Hypothalamus (tissue), 51 donors: ENCODE measurements around the gene PRG3.
"Not testable (repeated sequence)": the region's sequence is repeated elsewhere in the genome, so short reads cannot be mapped to it uniquely, and the experiment has no call there.

Experiments used
- DNase-seq, 51 donors: peaks; one replicate each; lab custom pipeline; 2025; lab: John Stamatoyannopoulos, UW

Gene PRG3

DNA sequence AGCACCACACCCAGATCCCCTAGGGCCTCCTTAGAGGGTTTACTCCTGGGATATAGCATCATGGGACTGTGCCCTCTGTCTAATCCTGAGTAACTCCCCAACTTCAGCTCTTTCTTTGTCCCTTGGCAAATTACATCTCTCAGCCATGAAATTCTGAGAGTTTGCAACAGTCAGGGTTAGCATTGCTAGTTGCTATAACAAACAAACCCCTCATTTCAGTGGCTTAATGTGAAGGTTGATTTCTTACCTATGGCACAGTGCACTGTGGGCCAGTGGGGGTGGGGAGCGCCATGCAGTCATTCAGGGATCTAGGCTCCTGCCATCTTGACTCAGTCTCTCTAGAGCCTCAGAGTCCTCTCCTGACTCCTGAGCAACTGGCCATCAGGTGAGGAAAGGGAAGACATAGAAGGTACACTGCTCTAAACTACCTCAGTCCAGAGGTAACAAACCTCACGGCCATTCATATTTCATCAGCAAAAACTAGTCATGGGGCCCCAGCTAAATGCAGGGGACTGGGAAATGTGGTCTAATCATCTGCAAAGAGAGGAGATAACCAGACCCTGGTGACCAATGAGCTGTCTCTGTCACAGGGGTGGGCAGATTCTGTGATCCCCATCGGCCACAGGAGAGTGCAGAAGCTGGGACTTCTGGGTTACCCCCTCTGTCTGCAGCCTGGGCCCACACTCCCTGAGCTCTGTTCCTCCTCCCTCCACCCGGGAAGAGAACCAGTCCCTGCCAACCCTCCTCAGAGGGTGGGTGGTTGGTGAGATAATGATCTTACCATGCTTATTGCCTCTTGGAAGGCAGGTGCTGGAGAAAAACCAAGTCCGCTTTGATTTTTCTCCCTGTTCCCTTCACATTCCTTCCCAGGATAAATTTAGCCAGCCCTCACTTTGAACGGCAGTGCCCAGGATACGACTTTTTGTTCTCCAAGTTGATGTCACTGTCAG lies 17.5 kb downstream of the PRG3 start:
- no peak for DNase-seq

DNA sequence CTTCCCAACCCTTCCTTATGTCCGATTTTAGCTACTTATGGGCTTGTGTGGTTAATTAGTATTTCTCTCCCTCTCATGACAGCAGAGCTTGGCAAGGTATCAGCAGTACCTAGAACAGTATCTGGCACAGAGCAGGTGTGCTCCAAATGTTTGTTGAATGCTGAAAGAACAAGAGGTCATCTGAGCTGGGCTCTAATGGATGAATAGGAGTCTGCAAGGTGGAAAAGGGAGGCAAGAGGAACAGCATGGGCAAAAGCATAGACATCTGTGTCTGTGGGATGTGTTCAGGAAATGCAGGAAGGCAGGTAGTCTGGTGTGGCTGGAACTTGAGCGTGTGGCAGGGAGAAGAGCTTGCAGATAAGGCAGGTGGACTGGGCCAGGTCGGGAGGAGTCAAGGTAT lies 19.0 kb downstream of the PRG3 start:
- DNase-seq: no peak

DNA sequence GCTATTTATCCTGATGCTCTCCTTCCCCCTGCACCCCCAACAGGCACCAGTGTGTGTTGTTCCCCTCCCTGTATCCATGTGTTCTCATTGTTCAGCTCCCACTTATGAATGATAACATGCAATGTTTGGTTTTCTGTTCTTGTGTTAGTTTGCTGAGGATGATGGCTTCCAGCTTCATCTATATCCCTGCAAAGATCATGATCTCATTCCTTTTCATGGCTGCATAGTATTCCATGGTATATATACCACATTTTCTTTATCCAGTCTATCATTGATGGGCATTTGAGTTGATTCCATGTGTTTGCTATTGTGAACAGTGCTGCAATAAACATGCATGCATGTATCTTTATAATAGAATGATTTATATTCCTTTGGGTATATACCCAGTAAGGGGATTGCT lies 19.5 kb downstream of the PRG3 start:
- not testable (repeated sequence) for DNase-seq

DNA sequence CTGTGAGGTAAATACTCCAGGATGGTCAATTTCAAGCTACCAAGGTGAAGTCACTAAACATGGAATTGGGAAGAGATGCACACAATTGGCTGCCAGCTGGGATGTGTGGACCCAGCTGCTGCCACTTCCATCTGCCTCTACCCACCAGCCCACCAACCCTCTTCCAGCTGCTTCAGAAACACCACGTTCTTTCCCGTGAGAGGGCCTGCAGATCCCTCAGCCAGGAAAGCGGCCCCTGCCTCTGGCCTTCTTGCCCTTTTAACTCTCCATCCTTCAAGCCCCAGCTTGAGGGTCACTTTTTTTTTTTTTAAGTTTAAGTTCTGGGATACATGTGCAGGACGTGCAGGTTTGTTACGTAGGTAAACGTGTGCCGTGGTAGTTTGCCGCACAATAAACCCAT lies 20.0 kb downstream of the PRG3 start:
- no peak for DNase-seq

DNA sequence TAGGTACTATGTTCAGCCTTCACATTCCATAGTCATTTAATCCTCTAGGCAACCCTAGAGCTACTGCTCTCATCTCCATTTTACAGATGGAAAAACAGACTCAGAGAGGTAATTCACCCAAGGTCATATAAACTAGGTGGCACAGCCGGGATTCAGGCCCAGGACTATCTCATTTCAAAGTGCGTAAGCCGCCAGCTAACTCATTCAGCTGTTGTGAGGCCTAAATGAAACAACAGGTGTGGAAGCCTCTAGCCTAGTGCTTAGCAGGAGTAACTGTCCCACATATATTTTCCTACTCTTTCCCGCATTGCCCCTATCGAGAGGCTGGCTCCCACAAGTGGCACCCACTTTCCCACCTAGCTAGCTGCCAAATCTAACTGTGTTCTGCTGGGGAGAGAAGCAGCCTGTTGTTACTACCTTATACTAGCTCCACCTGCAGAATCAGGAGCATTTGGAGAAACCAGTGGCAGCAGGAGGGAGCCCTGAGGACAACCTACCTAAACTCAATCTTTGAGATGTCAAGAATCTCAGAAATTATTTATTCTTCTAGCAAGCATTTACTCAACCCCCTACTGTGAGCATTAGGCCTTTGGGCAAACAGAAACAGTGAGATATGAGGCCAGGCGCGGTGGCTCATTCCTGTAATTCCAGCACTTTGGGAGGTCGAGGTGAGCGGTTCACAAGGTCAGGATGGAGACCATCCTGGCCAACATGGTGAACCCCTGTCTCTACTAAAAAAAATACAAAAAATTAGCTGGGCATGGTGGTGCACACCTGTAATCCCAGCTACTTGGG lies 20.9 kb downstream of the PRG3 start:
- DNase-seq: no peak

DNA sequence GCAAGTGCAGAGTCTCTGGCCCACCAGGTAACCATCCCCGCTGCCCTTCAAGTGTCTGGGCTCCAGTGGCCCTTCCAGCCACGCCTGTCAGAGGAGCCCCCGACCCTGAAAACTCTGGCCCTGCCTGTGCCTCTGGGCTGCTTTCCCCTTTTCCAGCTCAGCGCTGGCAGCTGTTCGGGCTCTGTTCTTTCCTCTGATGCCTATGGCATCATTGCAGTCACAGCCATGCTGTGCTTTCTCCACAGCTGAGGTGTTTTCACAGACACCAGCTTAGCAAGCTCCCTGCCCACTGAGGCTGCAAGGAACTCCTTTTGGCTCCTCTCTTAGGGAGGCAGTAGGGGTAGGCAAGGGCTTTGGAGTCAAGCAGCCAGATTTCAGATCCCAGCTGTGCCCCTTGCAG lies 21.6 kb downstream of the PRG3 start:
- peak in 1 of 51 donors; percentile 13 for DNase-seq

DNA sequence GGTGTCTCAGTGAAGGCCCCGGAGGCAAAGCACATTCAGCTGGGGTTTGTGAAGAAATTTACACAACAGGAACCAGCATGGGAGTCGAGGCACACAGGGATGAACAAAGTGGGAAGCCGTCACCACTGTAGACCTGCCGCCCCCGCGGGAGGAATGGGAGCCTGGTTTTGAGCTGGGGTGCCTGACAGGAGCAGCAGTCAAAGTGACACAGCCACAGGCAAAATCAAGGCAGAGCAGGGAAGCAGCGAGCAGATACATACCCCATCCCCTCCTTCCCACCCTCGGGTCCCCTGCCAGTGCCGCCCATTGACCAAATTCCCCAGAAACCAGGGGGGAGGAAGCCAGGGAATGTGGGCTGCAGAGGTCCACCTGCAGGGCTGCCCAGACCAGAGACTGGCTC lies 22.0 kb downstream of the PRG3 start:
- no peak for DNase-seq

GRCh38 chr11:57358543-57358961 lies 22.4 kb downstream of the PRG3 start:
- DNase-seq: no peak

GRCh38 chr11:57357856-57358255 lies 23.1 kb downstream of the PRG3 start:
- no peak for DNase-seq

- DNase-seq: no peak
Measured at GRCh38 chr11:57357310-57357709, 23.6 kb downstream of the PRG3 start.

- peak in 1 of 51 donors; percentile 8 for DNase-seq
Measured at GRCh38 chr11:57356268-57356667, 24.7 kb downstream of the PRG3 start.

GRCh38 chr11:57354699-57355098 lies 26.3 kb downstream of the PRG3 start:
- DNase-seq: no peak

GRCh38 chr11:57353852-57354251 lies 27.1 kb downstream of the PRG3 start:
- DNase-seq: no peak

DNA sequence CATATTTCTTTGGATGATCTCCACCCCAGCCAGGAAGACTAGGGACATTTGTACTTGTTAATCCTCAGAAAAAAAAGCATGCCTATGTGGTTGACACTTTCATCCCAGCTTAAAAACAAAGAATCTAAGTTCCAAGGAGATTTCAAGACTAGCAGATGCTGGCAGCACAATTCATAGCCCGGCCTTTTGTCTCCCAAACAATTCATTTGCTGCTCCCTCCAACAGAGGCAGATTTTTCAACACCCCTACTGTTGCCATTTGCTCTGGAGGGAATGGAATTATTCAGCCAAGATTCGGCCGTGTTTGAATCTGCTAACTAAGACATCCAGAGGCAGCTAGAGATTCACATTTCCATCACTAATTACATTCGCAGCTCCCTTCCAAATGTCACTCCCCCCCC lies 27.5 kb downstream of the PRG3 start:
- DNase-seq: no peak

GRCh38 chr11:57353036-57353435 lies 27.9 kb downstream of the PRG3 start:
- no peak for DNase-seq

GRCh38 chr11:57349491-57350274 lies 31.3 kb downstream of the PRG3 start:
- DNase-seq: peak in 45 of 51 donors; percentile 4 to 79 (median 41)

DNA sequence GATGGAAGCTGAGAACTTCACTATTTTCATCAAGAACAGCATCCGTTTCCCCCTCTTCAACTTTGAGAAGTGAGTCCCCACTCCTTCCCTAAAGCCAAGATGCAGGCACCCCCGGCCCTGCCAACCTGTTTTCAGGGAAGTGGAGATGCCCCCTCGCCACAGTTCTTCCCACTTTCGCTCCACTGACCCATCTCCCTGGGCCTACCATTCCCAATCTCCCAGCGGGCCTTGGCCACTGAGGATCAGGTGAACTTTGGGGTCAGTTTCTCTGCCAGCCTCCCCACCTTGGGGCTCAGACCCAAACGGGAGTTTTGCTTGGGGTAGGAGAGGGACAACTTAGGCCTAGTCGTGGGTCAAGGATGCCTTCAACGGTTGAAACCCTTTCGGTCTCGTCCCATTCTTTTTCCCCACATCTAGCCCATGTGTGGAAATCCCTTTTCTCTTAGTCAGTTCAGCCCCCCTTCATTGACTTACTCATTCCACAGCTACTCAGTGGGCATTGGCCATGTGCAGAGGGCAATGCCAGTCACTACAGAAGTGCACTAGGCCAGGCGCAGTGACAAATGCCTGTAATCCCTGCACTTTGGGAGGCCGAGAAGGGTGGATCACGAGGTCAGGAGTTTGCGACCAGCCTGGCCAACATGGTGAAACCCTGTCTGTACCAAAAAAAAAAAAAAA lies 32.2 kb downstream of the PRG3 start:
- no peak for DNase-seq

- no peak for DNase-seq
Measured at GRCh38 chr11:57348052-57348451, 32.9 kb downstream of the PRG3 start.

- DNase-seq: no peak
Measured at GRCh38 chr11:57347336-57347735, 33.6 kb downstream of the PRG3 start.

- DNase-seq: peak in 40 of 51 donors; percentile 6 to 75 (median 36)
Measured at GRCh38 chr11:57345555-57346211, 35.3 kb downstream of the PRG3 start.
